K562 (cell line): ENCODE data around the gene CAMP. TPM values are rescaled to one million over a fixed set of nuclear protein-coding genes. Genes with fewer than 3 reads are reported as not detected.

ENCODE experiments used
- ATAC-seq: fragments of 200-7000 bp; cut with Tn5 transposase; 3 replicates; pipeline ENCODE4 v1.9.1; 2020; ENCODE audit warnings: moderate library complexity
- BruUV-seq: library from RNA; stranded (reverse); fragments of 400-500 nt; replicated peaks from 2 replicates; lab custom pipeline; 2021; lab: Mats Ljungman, UMichigan
- CTCF ChIA-PET: fragments of 300-600 bp; formaldehyde crosslinking; extraction: SDS; loops from one replicate; lab custom pipeline; 2021; ENCODE audit warnings: low intra/inter-chr PET ratio; lab: Yijun Ruan, JAX
- POLR2A ChIA-PET: fragments of 300-600, 350-650 bp; sonication (Branson Sonifier 250); formaldehyde crosslinking; extraction: SDS; loops from one replicate; lab custom pipeline; 2021; ENCODE audit warnings: antibody characterized with exemption, inconsistent platforms; lab: Yijun Ruan, JAX
- DNase-seq, 4 experiments: peaks; one replicate each; pipeline versions ENCODE4 v3.0.0 to v3.0.0-alpha.2; 2011 to 2018; ENCODE audit warnings: low spot score in 3 of 4, mixed read lengths in 3 of 4; ENCODE audit errors: extremely low read depth in 1 of 4
- FAIRE-seq: peaks from 2 replicates; lab custom pipeline; 2011; peaks lifted over from hg19 to GRCh38; lab: Jason Lieb, UNC
- H2AFZ ChIP-seq: 2 replicates; pipeline ENCODE4 v1.6.0; 2011; ENCODE audit warnings: low read depth, low read length, control low read depth, inconsistent platforms
- H3K27ac ChIP-seq: fragments of 200-600 bp; 3 replicates; pipeline ENCODE4 v1.8.0; 2011; ENCODE audit warnings: low read depth, mild to moderate bottlenecking, control low read depth, inconsistent platforms, low read length, moderate library complexity, mixed read lengths; ENCODE audit errors: extremely low read depth
- H3K27me3 ChIP-seq, 2 experiments: fragments of 300-600 bp in 1 of 2; 2 replicates in 1 of 2; 3 replicates in 1 of 2; pipeline versions ENCODE4 v1.6.0 to v1.8.0; 2011; ENCODE audit warnings: inconsistent platforms in 2 of 2, low read length in 2 of 2, mild to moderate bottlenecking in 1 of 2, mixed read lengths in 1 of 2, moderate library complexity in 1 of 2; ENCODE audit not compliant: control insufficient read depth in 2 of 2, insufficient read depth in 2 of 2
- H3K36me3 ChIP-seq: fragments of 300-600 bp; 3 replicates; pipeline ENCODE4 v1.8.0; 2011; ENCODE audit warnings: mild to moderate bottlenecking, low read length, inconsistent platforms; ENCODE audit not compliant: control insufficient read depth, insufficient read depth
- H3K4me1 ChIP-seq, 2 experiments: fragments of 200-600 bp in 1 of 2; replicated peaks in 1 of 2; 2 replicates in 1 of 2; 3 replicates in 1 of 2; pipeline versions ENCODE4 v1.5.1 to v1.8.0; 2011; ENCODE audit warnings: inconsistent platforms in 2 of 2, low read length in 2 of 2, mild to moderate bottlenecking in 1 of 2, mixed read lengths in 1 of 2, moderate library complexity in 1 of 2; ENCODE audit not compliant: control insufficient read depth in 2 of 2, insufficient read depth in 2 of 2
- H3K4me2 ChIP-seq: 2 replicates; pipeline ENCODE4 v1.6.1; 2011; ENCODE audit warnings: low read length, control low read depth, inconsistent platforms, mixed read lengths; ENCODE audit not compliant: insufficient read depth
- H3K4me3 ChIP-seq: fragments of 200-600 bp; sonication (generic), shearing (Covaris generic); 2 replicates; pipeline ENCODE4 v1.5.1; 2016; ENCODE audit warnings: control low read depth, inconsistent platforms
- H3K79me2 ChIP-seq: fragments of 200-600 bp; 3 replicates; pipeline ENCODE4 v1.8.0; 2011; ENCODE audit warnings: low read length, inconsistent platforms; ENCODE audit not compliant: control insufficient read depth, insufficient read depth
- H3K9ac ChIP-seq, 2 experiments: 2 replicates each; pipeline versions ENCODE4 v1.6.0 to v1.6.1; 2011; ENCODE audit warnings: low read depth in 2 of 2, low read length in 2 of 2, control low read depth in 1 of 2, inconsistent platforms in 1 of 2, mild to moderate bottlenecking in 1 of 2, mixed read lengths in 1 of 2; ENCODE audit not compliant: insufficient read depth in 1 of 2
- H3K9me1 ChIP-seq: one replicate; pipeline ENCODE4 v1.6.0; 2011; ENCODE audit warnings: inconsistent platforms, mild to moderate bottlenecking, low read length, moderate library complexity; ENCODE audit not compliant: control insufficient read depth, insufficient read depth
- H3K9me3 ChIP-seq: replicated peaks from 2 replicates; pipeline ENCODE4 v1.5.1; 2011; ENCODE audit warnings: low read depth, low read length, inconsistent platforms; ENCODE audit not compliant: control insufficient read depth, insufficient read depth
- H4K20me1 ChIP-seq: replicated peaks from 2 replicates; pipeline ENCODE4 v1.6.1; 2011; ENCODE audit warnings: low read length, inconsistent platforms, mixed read lengths; ENCODE audit not compliant: control insufficient read depth, insufficient read depth
- GTF2F1 ChIP-seq: IDR thresholded peaks from 2 replicates; pipeline ENCODE4 v1.6.1; 2011; ENCODE audit warnings: low read depth, low read length, improper control_type of control experiment
- HNRNPH1 ChIP-seq: fragments of 200-400 bp; formaldehyde crosslinking; optimal IDR thresholded peaks from 2 replicates; pipeline ENCODE3; 2017; ENCODE audit warnings: low read depth, mild to moderate bottlenecking, low read length, moderate library complexity
- IFI16 ChIP-seq: fragments of 250-450 bp; sonication (Bioruptor Pico); IDR thresholded peaks from 2 replicates; pipeline ENCODE4 v2.1.2; 2022; ENCODE audit warnings: mild to moderate bottlenecking, inconsistent platforms
- KAT8 ChIP-seq: fragments of 450-650 bp; IDR thresholded peaks from 2 replicates; pipeline ENCODE4 v1.6.1; 2016; ENCODE audit warnings: low read depth, mild to moderate bottlenecking
- KDM5B ChIP-seq: fragments of 200-600 bp; sonication (generic); IDR thresholded peaks from 2 replicates; pipeline ENCODE4 v1.6.1; 2012; ENCODE audit warnings: low read depth, mild to moderate bottlenecking, moderate library complexity, low read length, control low read depth, inconsistent platforms; ENCODE audit not compliant: insufficient replicate concordance
- NEUROD1 ChIP-seq: fragments of 150-350 bp; IDR thresholded peaks from 2 replicates; pipeline ENCODE4 v1.6.1; 2014; ENCODE audit warnings: borderline replicate concordance, low read length, low read depth; ENCODE audit not compliant: partially characterized antibody
- POLR2AphosphoS2 ChIP-seq: IDR thresholded peaks from 2 replicates; pipeline ENCODE4 v1.6.1; 2012; ENCODE audit warnings: low read length, improper control_type of control experiment
- POLR2AphosphoS5 ChIP-seq: IDR thresholded peaks from 2 replicates; pipeline ENCODE4 v1.6.1; 2011; ENCODE audit warnings: mild to moderate bottlenecking, low read depth, low read length, moderate library complexity; ENCODE audit not compliant: control insufficient read depth, insufficient read depth
- PTTG1 ChIP-seq: fragments of 450-650 bp; IDR thresholded peaks from 2 replicates; pipeline ENCODE4 v1.6.1; 2016; ENCODE audit warnings: low read depth, mild to moderate bottlenecking, missing genetic modification characterization, missing compliant biosample characterization
- RBM39 ChIP-seq: fragments of 200-400 bp; formaldehyde crosslinking; optimal IDR thresholded peaks from 2 replicates; pipeline ENCODE3; 2018; ENCODE audit warnings: low read depth, low read length
- SIN3A ChIP-seq, 2 experiments: fragments of 150-350 bp in 1 of 2; IDR thresholded peaks; 2 replicates each; pipeline ENCODE4 v1.6.1; 2011 to 2016; ENCODE audit warnings: borderline replicate concordance in 2 of 2, low read depth in 2 of 2, low read length in 2 of 2, mild to moderate bottlenecking in 2 of 2, moderate library complexity in 2 of 2; ENCODE audit not compliant: control insufficient read depth in 1 of 2
- SIX5 ChIP-seq, 2 experiments: IDR thresholded peaks; 2 replicates each; pipeline ENCODE4 v1.6.1; 2011; ENCODE audit warnings: low read length in 2 of 2, borderline replicate concordance in 1 of 2, low read depth in 1 of 2, mild to moderate bottlenecking in 1 of 2, moderate library complexity in 1 of 2; ENCODE audit not compliant: insufficient read depth in 1 of 2
- ZBED1 ChIP-seq: IDR thresholded peaks from 2 replicates; pipeline ENCODE4 v1.6.1; 2014
- WGBS: fragments of 100-300 bp; shearing (Covaris generic); methylation state at CpG from one replicate; pipeline ENCODE4 v1.1.6; 2016; ENCODE audit warnings: low coverage, mixed read lengths; ENCODE audit not compliant: insufficient coverage; ENCODE audit errors: missing lambda C conversion rate; 5-methylcytosine and 5-hydroxymethylcytosine counted together
- in situ Hi-C: fragments of 300-500 bp; cut with MboI; formaldehyde crosslinking; loops from 4 replicates; pipeline ENCODE4 v1.15.0; 2018; ENCODE audit warnings: inconsistent platforms, mixed read lengths
- intact Hi-C: fragments of 100-400 bp; cut with micrococcal nuclease; formaldehyde crosslinking; loops from 2 replicates; pipeline ENCODE4 v1.14.2; 2022
- polyA plus RNA-seq, 8 experiments: library from polyadenylated mRNA; depleted of rRNA in 4 of 8; stranded (reverse) in 5 of 8; unstranded in 3 of 8; fragments of >200 nt; fragmentation: Nextera tagmentation in 2 of 8; fragmentation: Illumina TruSeq in 1 of 8; extraction: Ambion mirVana in 2 of 8; extraction: Trizol in 1 of 8; gene quantifications; 2 replicates each; pipeline versions ENCODE4 v1.2.1 to v1.2.3, GENCODE V29; 2011 to 2014; ENCODE audit warnings: inconsistent platforms in 1 of 8, missing spikeins in 1 of 8
- total RNA-seq, 7 experiments: library from RNA; depleted of rRNA in 6 of 7; stranded (reverse); fragments of >200 nt in 6 of 7; fragmentation: Illumina TruSeq in 2 of 7; extraction: Trizol in 2 of 7; gene quantifications; 2 replicates each; pipeline versions ENCODE4 v1.2.1 to v1.2.3, GENCODE V29; 2011 to 2021; ENCODE audit warnings: low replicate concordance in 1 of 7

CAMP gene
- total and polyA plus RNA-seq, 9 of the 15 experiments (the other 6 are each of a cell fraction or from before 2014, with no cell fraction given) = 0.22 TPM; not detected in 8

GRCh38 chr3:48269592-48269991 is 46.3 kb downstream of the CAMP start:
- no peak overlapping the region for H2AFZ ChIP-seq
- in situ Hi-C loops = no loop called here
- TF ChIP-seq RBM39 = no peak
- no peak for TF ChIP-seq KAT8
- TF ChIP-seq SIN3A (IDR thresholded peaks at IDR 0.05; ENCODE audit: borderline replicate concordance in 2 of 2, control insufficient read depth in 1 of 2, low read depth in 2 of 2, low read length in 2 of 2) = no peak
- no peak for TF ChIP-seq KDM5B
- TF ChIP-seq ZBED1 = no peak
- TF ChIP-seq POLR2AphosphoS5 = no peak
- TF ChIP-seq NEUROD1 = no peak
- TF ChIP-seq SIX5 (IDR thresholded peaks at IDR 0.05; ENCODE audit: borderline replicate concordance in 1 of 2, insufficient read depth in 1 of 2, low read depth in 1 of 2, low read length in 2 of 2) = no peak
- TF ChIP-seq PTTG1 (tag) = no peak
- no peak for TF ChIP-seq HNRNPH1
- TF ChIP-seq POLR2AphosphoS2 = no peak
- no peak for TF ChIP-seq GTF2F1
- TF ChIP-seq IFI16 (CRISPR knock-in tag) = no peak
- TF ChIP-seq, all 486 proteins: peak for 0
- Histone ChIP-seq H3K4me2 (no peak overlapping the region), H4K20me1 (no peaks in the 10 kb centered on the region), H3K9me1 (no peaks in the 10 kb centered on the region), H3K4me1 (no peaks in the 10 kb centered on the region; a peak in 1 of 5 replicates), H3K27ac (no peak overlapping the region), H3K4me3 (no peak overlapping the region), H3K36me3 (peaks cover 46% of the 10 kb centered on the region; the same call in 2 of the 3 replicates), H3K79me2 (no peaks in the 10 kb centered on the region), H3K9me3 (peaks cover 4% of the 10 kb centered on the region; the same call in 1 of the 2 replicates), H3K27me3 (no peaks in the 10 kb centered on the region), H3K9ac (no peak overlapping the region)
- CTCF ChIA-PET = no interaction called here
- ATAC-seq = no peak
- no TSS peak for BruUV-seq
- POLR2A ChIA-PET = interaction anchor here (1.5 to 1.7 kb wide), 2 partner anchors 21 to 29 kb away, joined by 4 to 5 read pairs; partner anchors contain the start of gene ZNF589
- intact Hi-C loops = no loop called here
- DNase-seq = no peak
- no peak for FAIRE-seq
- WGBS = 95% methylated on average over 8 of the region's 8 CpGs
